Stimulated activated CD8-positive, alpha-beta memory T cell treated with anti-CD3 and anti-CD28 coated beads, Interleukin-7, amount 100 ng/mL, for 48 hours (primary cell): ENCODE measurements around the gene PKD2L1.
"Not testable (repeated sequence)": the region's sequence is repeated elsewhere in the genome, so short reads cannot be mapped to it uniquely, and the experiment has no call there.

Source experiments
- DNase-seq, 2 donors: peaks; one replicate each; pipeline ENCODE4 v3.0.0-alpha.2; 2020; ENCODE audit warnings: low read depth in 1 of 2; ENCODE audit errors: extremely low read depth in 1 of 2

The PKD2L1 gene

DNA sequence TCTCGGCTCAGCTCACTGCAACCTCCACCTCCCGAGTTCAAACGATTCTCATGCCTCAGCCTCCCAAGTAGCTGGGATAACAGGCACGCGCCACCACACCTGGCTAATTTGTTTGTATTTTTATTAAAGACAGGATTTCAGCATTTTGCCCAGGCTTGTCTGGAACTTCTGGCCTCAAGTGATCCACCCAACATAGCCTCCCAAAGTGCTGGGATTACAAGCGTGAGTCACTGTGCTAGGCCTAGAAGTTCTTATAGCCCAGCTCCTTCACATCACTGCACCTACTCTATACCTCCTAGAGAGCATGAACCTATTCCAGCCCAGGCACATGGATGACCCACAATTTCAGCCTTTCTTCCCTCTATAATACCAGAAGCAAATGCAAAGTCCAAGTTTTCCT is 42.3 kb downstream of the PKD2L1 start:
- no peak for DNase-seq

DNA sequence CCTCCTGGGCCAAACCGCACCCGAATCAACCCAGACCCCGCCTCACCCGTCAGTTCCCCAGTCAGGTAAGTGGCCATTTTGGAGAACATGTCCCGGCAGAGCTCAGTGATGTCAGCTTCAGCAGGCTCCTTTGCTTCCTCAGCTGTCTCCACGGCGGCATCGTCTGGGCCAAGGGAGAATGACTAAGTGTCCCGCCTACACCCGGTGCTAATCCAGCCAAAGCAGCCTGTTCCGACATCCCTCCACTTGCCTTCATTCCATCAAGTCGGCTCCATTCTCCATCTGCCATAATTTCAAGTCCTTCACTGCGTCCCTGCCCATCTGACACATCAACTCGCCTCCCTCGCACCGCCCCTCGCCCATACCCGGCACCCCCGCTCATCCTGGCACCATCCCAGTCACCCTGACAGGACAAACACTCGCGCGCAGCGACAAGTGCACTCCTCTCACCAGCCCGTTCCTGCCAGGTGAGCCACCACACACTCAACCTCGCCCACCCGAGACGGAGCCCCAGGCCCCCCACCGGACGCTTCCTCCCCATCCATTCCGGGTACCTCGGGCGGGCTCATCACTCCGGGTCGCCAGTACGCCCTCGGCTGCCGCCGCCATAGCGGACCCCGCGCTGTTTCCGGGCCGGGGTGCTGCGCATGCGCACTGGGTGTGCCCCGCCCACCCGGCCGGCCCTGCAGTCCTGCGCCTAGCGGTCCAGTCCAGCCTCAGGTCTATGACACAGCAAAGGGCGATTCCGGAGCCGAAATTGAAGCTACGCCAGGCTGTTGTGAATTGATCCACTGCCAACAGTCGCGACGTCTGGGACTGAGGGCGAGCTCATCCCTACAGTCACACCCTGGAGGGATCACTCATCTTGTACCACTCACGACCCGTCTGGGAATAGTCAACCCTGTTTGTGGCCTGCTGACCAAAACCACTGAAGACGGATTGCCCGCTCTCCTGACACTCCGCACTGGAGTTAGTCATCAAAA is 43.7 kb downstream of the PKD2L1 start, which contains the start of gene BLOC1S2:
Gene BLOC1S2 (minus strand): TSS at position 630 of the 983 bp plus-strand sequence. CDS start 21 bp downstream, at position 609.
- peak; percentile 76 to 84 for DNase-seq

DNA sequence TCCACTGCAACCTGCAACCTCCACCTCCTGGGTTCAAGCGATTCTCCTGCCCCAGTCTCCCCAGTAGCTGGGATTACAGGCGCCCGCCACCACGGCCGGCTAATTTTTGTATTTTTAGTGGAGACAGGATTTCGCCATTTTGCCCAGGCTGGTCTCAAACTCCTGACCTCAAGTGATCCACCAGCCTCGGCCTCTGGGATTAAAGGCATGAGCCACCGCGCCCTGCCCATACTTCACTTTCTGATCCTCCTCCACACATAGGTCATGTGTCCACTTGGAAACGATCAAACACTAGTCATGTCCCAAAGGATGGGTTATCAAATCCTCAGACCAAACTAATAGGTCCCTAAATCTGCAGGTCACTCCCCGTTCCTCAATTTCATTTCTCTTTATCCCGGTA is 44.7 kb downstream of the PKD2L1 start:
- DNase-seq = not testable (repeated sequence)

DNA sequence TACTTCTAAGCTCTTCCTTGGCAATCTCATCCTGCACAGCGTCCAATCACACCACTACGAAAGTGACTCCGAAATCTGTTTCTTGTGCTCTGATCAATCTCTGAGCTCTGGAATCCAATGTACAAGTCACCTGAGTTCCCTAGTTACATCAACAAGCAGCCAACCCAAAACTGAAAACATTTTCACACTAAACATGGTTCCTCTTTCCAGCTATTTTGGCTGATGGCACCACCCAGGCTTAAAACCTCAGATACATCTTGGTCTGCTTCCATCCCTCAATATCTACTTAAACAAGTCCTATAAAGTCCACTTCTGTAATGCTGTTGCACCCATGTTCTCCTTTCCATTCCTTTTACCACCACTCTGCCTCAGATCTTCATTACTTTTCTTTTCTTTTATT is 47.1 kb downstream of the PKD2L1 start:
- no peak for DNase-seq

DNA sequence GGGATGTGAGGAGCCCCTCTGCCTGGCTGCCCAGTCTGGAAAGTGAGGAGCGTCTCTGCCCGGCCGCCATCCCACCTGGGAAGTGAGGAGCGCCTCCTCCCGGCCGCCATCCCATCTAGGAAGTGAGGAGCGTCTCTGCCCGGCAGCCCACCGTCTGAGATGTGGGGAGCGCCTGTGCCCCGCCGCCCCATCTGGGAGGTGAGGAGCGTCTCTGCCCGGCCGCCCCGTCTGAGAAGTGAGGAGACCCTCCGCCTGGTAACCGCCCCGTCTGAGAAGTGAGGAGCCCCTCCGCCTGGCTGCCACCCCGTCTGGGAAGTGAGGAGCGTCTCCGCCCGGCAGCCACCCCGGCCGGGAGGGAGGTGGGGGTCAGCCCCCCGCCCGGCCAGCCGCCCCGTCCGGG is 53.1 kb downstream of the PKD2L1 start:
- not testable (repeated sequence) for DNase-seq

DNA sequence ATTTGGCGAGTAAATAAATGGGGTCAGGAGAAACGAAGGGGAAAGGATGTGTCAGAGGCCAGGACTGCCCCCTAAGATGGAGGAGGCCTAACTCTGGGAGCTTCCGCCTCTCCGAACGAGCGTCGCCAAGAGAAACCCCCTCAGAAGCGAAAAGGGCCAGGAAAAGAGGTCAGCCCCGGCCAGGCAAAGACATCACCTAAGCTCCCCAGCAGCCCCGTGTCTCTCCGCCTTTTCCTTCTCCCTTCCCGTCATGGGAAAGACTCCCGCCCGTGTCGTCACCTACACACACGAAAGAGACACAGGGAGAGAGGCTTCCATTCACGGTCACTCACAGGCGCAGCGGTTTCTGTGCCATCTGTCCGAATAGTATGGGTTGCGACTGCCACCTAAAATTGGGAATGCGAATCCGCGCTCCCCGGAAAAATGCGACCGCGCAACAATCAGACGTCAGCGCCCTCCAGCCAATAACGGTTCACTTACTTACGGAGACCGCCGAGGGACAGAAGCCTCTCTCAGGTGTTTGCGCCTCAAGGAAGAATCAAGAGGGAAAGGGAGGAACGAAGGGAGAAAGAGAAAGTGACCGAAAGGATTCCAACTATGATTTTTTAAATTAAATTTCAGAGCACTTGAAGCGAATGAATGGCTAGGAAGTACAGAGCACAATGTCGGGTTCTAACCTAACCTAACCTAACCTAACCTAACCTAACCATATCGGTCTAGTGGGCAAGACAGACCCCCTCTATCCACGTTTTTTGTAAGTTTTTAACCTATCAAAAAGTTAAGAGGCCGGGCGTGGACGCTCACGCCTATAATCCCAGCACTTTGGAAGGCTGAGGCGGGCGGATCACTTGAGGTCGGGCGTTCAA is 62.6 kb downstream of the PKD2L1 start, which contains the start of gene CWF19L1:
Gene CWF19L1 (minus strand): TSS at position 400 of the 866 bp plus-strand sequence. CDS start 45 bp downstream, at position 355.
- DNase-seq = peak; percentile 43 to 65

DNA sequence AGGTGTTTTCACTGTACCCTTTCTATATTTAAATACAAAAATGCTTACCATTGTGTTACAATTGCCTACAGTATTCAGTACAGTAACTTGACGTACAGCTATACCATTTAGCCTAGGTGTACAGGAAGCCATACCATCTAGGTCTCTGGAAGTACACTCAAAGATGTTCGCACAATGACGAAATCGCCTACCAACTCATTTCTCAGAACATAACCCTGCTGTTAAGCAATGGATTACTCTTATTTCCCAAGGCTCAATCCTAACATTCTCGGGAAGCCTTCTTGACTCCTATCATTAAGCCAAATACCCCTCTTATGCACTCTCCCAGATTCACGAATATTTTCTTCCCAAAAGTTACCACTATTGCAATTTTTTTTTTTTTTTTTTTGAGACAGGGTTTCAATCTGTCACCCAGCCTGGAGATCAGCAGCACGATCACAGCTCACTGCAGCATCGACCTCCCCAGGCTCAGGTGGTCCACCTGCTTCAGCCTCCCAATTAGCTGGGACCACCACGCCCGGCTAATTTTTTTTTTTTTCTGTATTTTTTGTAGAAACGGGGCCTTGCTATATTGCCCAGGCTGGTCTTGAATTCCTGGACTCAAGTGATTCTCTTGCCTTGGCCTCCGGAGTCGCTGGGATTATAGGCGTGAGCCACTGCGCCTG is 64.1 kb downstream of the PKD2L1 start:
- DNase-seq = no peak

DNA sequence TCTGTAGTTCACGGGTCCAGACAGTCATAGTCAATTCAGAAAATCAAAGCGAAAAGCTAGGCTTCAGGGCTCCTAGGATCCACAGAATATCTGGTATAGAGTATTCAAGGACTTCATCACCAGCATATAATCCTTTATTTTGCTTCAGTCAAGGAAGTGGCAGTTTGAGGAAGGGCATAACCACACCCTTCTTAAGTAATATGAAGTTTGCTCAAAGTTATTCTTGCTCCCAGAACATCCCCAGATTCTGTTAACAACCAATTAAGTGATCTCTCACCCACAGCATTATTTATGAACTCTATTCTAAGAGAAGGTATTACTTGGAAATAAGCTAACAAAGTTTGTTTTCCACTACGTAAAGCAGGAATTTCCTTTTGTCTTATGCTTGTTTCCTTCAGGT is 75.8 kb downstream of the PKD2L1 start:
- no peak for DNase-seq

DNA sequence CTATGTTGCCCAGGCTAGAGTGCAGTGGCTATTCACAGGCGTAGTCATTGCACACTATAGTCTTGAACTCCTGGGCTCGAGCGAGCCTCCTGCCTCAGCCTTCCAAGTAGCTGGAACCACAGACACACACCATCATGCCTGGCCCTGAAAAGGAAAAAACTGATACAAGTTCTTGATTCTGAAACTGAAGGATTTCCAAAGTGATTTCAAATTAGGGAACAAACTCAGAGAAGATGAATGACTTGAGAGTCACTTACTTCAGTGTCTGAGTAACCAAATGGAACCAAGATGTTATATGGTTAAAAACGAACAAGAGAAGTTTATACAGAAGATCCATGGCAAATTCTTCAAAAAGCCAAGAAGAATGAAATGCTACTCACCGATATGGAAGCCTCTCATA is 77.0 kb downstream of the PKD2L1 start:
- no peak for DNase-seq

DNA sequence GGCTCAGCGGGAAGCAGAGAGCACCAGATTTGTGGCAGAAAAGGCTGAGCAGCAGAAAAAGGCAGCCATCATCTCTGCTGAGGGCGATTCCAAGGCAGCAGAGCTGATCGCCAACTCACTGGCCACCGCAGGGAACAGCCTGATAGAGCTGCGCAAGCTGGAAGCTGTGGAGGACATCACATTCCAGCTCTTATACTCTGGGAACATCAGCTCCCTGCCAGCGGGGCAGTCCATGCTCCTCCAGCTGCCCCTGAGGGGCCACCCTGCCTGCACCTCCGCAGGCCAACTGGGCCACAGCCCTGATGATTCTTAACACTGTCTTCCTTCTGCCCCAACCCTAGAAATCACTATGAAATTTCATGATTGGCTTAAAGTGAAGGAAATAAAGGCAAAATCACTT is 81.2 kb downstream of the PKD2L1 start:
- DNase-seq = no peak

DNA sequence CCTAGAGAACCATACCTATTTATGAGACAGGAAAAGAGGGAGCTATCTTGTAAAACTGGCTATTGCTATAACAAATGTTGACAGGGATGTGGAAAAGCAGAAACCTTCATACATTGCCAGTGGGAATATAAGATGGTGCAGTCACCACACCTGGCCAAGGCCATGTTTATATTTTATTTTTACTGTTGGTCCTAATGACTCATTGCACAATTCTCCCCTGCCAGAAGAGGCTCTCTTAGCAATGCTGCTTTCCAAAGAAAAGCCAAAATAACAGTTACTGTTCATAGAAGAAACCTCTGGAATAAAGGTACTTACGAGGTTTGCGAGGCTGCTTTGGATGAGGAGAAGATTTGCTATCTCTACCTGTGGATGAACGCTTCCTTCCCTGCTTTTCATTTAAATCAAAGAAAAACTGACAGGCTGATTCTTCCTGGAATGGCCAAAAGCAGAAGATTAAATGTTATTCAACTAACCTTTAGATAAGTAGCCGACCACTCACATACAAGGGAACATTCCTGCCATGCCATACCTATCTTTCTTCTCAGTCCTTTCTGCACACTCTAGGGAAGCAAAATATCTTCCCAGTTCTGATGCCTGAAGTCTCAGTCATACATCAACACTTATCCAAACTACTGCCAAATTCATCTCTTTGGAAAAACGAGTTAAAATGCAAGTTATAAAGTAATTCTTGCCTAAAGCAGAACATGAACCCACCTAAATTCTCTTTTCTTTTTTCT is 84.4 kb downstream of the PKD2L1 start:
- no peak for DNase-seq

DNA sequence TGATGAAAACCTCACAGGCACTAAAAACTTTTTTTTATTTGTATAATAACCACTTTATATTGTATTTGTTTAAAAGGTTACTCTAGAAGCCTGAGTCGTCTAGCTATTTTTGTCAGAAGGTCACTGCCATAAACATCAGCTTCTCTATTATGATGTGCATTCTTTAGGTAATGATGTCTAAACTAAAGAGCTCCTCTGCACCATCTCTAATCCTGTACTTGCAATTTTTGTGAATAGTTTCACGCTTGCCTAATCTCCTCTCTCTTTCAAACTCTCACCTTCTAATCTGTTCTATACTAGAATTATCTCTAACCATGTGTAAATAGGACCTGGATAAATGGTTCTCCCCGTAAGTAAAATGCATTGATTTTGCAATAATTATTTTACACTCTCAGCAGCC is 90.2 kb downstream of the PKD2L1 start:
- DNase-seq = no peak

DNA sequence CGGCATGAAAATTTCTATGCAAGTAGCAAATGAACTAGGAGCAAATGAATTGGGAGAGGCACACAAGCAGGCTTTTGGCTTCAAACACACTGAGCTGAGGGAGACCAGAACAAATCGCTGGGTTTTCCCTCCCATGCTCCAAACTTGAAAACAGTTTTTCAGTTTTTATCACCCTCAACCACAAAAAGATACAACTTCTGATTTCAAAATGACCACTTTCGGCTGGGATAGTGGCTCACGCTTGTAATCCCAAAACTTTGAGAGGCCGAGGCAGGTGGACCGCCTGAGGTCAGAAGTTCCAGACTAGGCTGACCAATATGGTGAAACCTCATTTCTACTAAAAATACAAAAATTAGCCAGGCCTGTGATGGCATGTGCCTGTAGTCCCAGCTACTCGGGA is 91.6 kb downstream of the PKD2L1 start:
- DNase-seq = no peak
